AG04450 (cell line): ENCODE data around the gene TM9SF1. TPM values are rescaled to one million over a fixed set of nuclear protein-coding genes. Genes with fewer than 3 reads are reported as not detected.

Source experiments
- CTCF ChIA-PET: fragments of 300-600, 350-600 bp; formaldehyde crosslinking; extraction: SDS; loops from one replicate; lab custom pipeline; 2022; ENCODE audit warnings: antibody characterized with exemption, inconsistent platforms; lab: Charles Lee
- POLR2A ChIA-PET: fragments of 350-600 bp; formaldehyde crosslinking; extraction: SDS; loops from one replicate; lab custom pipeline; 2021; ENCODE audit warnings: antibody characterized with exemption, inconsistent platforms; lab: Yijun Ruan, JAX
- DNase-seq: peaks from one replicate; pipeline ENCODE4 v3.0.0-alpha.2; 2011; ENCODE audit warnings: low read depth, low spot score
- H3K27ac ChIP-seq: one replicate; pipeline ENCODE4 v1.5.1; 2012; ENCODE audit warnings: low read depth, low read length, control low read depth
- H3K27me3 ChIP-seq: one replicate; pipeline ENCODE4 v1.6.0; 2012; ENCODE audit warnings: low read length; ENCODE audit not compliant: control insufficient read depth, insufficient read depth
- H3K4me3 ChIP-seq: 2 replicates; pipeline ENCODE4 v1.5.1; 2011; ENCODE audit warnings: mild to moderate bottlenecking, low read depth, low read length, control low read depth
- H3K9me3 ChIP-seq: 2 replicates; pipeline ENCODE4 v1.5.1; 2012; ENCODE audit warnings: low read length; ENCODE audit not compliant: control insufficient read depth, insufficient read depth
- polyA plus RNA-seq: library from polyadenylated mRNA; depleted of rRNA; stranded (reverse); fragments of >200 nt; gene quantifications from 2 replicates; pipeline ENCODE4 v1.2.3, GENCODE V29; 2011
- TF ChIP-seq, protein P1 (sequence below): IDR thresholded peaks from 2 replicates; pipeline ENCODE4 v1.5.1; 2011; ENCODE audit warnings: low read depth, low read length, control low read depth, inconsistent platforms

The TM9SF1 gene
- polyA plus RNA-seq, 1 experiment: 44.9 TPM

DNA sequence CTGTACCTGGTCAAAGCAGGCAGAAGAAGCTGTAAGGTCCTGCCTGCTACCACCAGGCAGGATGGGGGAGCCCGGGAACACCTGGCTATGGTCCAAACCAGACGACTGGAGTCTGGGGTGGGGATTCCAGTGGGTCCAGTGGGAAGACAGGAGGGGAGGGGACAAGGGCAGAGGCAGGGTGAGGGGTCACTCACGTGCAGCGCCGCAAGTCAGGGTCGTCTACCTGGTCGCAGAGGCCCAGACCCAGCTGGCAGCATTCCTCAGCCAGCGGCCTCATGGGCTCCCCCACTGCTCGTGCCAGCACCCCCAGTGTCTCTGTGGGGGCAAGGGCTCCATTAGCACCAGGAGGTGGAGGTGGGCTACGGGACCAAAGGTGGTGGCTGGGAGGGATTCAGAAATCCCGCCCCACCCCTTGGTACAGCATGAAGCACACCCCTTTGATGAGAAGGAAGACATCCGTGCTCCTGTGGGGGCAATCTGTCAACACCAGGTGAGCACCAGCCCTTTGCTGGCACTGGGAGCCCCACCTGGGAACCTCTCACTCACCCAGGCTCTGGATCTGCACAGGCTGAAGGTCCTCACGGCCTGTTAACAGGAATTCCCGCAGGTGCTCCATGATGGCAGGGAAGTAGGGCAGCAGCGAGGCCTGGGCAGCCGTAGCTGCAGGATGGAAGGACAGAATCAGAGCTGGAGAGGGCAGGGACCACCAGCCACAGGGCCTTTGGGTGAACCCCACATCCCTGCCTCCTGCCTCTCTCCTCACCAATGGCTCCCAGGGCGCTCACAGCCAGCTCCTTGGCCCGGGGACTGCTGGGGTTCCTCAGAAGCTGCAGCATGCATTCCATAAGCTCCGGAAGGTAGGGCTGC is 10.9 kb downstream of the TM9SF1 start:
- Histone ChIP-seq H3K9me3 (no peaks in the 10 kb centered on the region; the same call in 1 of the 2 replicates), H3K4me3 (no peak overlapping the region), H3K27ac (no peak overlapping the region), H3K27me3 (no peaks in the 10 kb centered on the region)
- ChIA-PET CTCF (interaction anchor here (2.6 kb wide), 1 partner anchor 24 kb away, joined by 10 read pairs; the partner anchor contains the start of gene IRF9), POLR2A (no interaction called here)
- TF ChIP-seq, protein P1, sequence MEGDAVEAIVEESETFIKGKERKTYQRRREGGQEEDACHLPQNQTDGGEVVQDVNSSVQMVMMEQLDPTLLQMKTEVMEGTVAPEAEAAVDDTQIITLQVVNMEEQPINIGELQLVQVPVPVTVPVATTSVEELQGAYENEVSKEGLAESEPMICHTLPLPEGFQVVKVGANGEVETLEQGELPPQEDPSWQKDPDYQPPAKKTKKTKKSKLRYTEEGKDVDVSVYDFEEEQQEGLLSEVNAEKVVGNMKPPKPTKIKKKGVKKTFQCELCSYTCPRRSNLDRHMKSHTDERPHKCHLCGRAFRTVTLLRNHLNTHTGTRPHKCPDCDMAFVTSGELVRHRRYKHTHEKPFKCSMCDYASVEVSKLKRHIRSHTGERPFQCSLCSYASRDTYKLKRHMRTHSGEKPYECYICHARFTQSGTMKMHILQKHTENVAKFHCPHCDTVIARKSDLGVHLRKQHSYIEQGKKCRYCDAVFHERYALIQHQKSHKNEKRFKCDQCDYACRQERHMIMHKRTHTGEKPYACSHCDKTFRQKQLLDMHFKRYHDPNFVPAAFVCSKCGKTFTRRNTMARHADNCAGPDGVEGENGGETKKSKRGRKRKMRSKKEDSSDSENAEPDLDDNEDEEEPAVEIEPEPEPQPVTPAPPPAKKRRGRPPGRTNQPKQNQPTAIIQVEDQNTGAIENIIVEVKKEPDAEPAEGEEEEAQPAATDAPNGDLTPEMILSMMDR: no peak
- no peak for DNase-seq

DNA sequence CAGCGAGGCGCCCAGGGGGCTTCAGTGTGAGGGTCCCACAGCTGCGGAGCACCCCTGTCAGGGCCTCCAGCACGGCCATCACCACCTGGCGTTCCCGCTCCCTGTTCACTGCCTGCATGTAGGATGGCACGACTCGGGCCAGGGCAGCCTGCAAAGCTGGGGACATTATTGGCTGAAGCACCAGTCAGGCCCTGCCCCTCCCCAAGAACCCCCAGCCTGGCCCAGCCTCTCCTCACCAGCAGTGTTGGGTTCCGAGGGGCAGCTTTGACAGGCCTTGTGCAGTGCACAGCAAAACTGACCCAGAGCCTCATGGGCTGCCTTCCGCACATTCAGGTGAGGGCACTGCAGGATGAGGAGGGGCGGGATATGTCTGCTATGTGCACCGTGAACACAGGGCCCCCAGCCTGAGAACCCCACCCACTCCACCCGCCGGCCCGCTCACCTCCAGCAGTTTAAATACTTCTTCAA is 12.2 kb downstream of the TM9SF1 start:
- H3K27ac ChIP-seq: no peak overlapping the region
- POLR2A ChIA-PET: no interaction called here
- CTCF ChIA-PET: interaction anchor here (0.8 kb wide), 1 partner anchor 42 kb away, joined by 4 read pairs; the partner anchor contains the start of gene EMC9
- no peaks in the 10 kb centered on the region for H3K27me3 ChIP-seq
- H3K4me3 ChIP-seq: no peak overlapping the region
- no peak for DNase-seq
- TF ChIP-seq, protein P1: no peak
- no peaks in the 10 kb centered on the region for H3K9me3 ChIP-seq

DNA sequence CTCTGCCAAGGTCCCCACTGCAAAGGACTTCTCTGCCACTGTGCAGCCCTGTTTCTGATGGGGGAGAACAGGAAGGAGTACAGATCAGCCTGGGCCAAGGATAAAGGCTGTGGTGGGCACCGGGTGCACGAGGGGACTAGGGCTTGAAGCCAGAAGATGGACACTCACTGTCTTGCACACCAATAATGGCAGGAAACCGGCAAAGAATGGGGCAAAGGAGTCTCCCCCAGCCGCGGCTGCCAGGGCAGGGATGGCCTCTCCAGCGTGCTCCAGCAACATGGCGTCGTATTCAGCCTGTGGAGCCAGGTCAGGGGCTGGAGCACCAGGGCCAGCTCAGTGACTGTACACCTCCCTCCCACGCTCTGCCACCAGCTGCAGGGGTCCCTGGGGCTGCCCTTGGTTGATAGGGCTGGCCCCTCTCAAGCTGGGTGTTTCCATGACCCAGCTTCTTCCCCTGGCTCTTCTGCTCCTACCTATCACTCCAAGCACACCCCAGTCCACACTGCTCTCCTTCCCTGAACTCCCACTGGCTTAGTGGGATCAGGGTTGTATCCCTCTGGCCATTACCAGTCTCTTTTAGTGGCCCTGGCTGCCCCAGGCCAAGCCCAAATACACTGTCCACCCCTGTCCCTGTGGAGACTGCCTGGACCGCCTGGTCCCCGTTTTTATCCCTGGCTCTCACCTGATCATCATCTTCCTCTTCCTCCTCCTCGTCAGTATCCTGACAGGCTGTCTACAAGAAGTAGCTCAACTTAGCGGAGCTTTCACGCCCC is 12.9 kb downstream of the TM9SF1 start:
- CTCF ChIA-PET: interaction anchor here (0.8 kb wide), 1 partner anchor 41 kb away, joined by 4 read pairs; the partner anchor contains the start of gene EMC9
- Histone ChIP-seq H3K9me3 (no peaks in the 10 kb centered on the region), H3K27me3 (no peaks in the 10 kb centered on the region), H3K27ac (no peak overlapping the region), H3K4me3 (no peak overlapping the region)
- no peak for DNase-seq
- TF ChIP-seq, protein P1: no peak
- POLR2A ChIA-PET: interaction anchor here (0.6 to 1.1 kb wide), 2 partner anchors 12 to 37 kb away, joined by 4 to 5 read pairs; no protein-coding TSS in a partner anchor

DNA sequence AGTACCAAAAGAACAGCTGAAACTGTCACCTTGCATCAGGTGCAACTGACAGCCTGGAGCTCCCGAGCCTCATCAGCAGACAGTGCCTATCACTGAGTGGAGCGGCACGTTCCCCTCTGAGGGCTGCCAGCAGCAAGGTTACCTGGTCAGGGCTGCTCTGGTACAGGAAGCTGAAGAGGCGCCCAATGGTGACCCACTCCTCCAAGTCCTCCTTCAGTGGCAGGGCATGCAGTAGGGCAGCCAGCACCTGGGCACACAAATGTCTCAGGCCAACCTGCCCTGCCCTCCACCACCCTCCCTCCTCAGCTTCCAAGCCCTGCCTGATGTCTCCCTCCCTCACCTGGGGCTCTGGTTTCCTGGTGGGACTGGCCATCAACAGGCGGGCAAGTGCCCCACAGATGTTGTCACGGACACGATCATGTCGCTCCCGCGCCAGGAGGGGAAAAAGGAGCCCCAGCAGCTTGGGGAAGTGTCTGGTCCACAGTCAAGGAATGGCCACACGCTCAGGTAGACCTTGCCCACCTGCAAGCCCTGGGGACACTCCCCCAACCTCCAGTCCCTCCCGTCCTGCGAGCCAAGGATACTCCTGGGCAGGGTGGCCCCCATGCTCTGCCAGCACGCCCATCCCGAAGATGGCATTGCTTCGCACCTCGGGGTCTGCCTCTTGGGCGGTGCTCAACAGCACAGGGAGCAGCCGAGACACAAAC is 13.7 kb downstream of the TM9SF1 start:
- ChIA-PET POLR2A (interaction anchor here (0.6 to 1.1 kb wide), 2 partner anchors 12 to 38 kb away, joined by 4 to 5 read pairs; no protein-coding TSS in a partner anchor), CTCF (interaction anchor here (2.0 kb wide), 1 partner anchor 20 kb away, joined by 6 read pairs; the partner anchor contains the start of gene IRF9)
- TF ChIP-seq, protein P1: no peak
- H3K4me3 ChIP-seq: no peak overlapping the region
- no peaks in the 10 kb centered on the region for H3K9me3 ChIP-seq
- no peaks in the 10 kb centered on the region for H3K27me3 ChIP-seq
- H3K27ac ChIP-seq: no peak overlapping the region
- DNase-seq: no peak
